Sigmoid colon (tissue), 4 donors: ENCODE data around the gene TMEM184B.

Experiments used
- EP300 ChIP-seq, 4 donors: sonication (generic); formaldehyde crosslinking; IDR thresholded peaks; one replicate each; pipeline ENCODE4 v1.6.1; 2017; ENCODE audit warnings: antibody characterized with exemption in 4 of 4
- POLR2A ChIP-seq, 2 donors: fragments of 450-650 bp; IDR thresholded peaks; one replicate each; pipeline ENCODE4 v1.6.1; 2016; ENCODE audit warnings: antibody characterized with exemption in 2 of 2, mild to moderate bottlenecking in 2 of 2, moderate library complexity in 2 of 2
- POLR2AphosphoS5 ChIP-seq, 4 donors: sonication (generic); formaldehyde crosslinking; IDR thresholded peaks; one replicate each; pipeline ENCODE4 v1.6.1; 2017; ENCODE audit warnings: antibody characterized with exemption in 4 of 4
- TF ChIP-seq, protein P1 (sequence below), 4 experiments: fragments of 450-650 bp in 3 of 4; fragments of 200-600 bp in 1 of 4; IDR thresholded peaks; one replicate each; pipeline ENCODE4 v1.5.1; 2016 to 2019; ENCODE audit warnings: antibody characterized with exemption in 4 of 4, mild to moderate bottlenecking in 3 of 4, moderate library complexity in 2 of 4

- TF ChIP-seq, protein P1, sequence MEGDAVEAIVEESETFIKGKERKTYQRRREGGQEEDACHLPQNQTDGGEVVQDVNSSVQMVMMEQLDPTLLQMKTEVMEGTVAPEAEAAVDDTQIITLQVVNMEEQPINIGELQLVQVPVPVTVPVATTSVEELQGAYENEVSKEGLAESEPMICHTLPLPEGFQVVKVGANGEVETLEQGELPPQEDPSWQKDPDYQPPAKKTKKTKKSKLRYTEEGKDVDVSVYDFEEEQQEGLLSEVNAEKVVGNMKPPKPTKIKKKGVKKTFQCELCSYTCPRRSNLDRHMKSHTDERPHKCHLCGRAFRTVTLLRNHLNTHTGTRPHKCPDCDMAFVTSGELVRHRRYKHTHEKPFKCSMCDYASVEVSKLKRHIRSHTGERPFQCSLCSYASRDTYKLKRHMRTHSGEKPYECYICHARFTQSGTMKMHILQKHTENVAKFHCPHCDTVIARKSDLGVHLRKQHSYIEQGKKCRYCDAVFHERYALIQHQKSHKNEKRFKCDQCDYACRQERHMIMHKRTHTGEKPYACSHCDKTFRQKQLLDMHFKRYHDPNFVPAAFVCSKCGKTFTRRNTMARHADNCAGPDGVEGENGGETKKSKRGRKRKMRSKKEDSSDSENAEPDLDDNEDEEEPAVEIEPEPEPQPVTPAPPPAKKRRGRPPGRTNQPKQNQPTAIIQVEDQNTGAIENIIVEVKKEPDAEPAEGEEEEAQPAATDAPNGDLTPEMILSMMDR (IDR thresholded peaks at IDR 0.05) = peak in 1 of 4 experiments; percentile 12
- peak; percentile 61 to 91 (median 68) for TF ChIP-seq POLR2AphosphoS5 (IDR thresholded peaks at IDR 0.05)
- peak; percentile 77 to 99 (median 94) for TF ChIP-seq EP300 (IDR thresholded peaks at IDR 0.05)
- TF ChIP-seq POLR2A (IDR thresholded peaks at IDR 0.05) = no peak
Measured at GRCh38 chr22:38202437-38203089, 70.2 kb downstream of the TMEM184B start.
